Measurements from ENCODE around the gene TADA2B.
A peak's percentile ranks its signal among the peaks of the same experiment; 100 is the strongest.

The TADA2B gene

GRCh38 chr4:7016086-7016485 lies 27.1 kb upstream of the TADA2B start:
- peak overlapping the region; percentile 6; the same call in 1 of the 2 replicates for H3K27ac ChIP-seq
- ChIA-PET CTCF (no interaction called here), POLR2A (ENCODE audit: low non-redundant PET) (no interaction called here)
- TF ChIP-seq, protein P1, sequence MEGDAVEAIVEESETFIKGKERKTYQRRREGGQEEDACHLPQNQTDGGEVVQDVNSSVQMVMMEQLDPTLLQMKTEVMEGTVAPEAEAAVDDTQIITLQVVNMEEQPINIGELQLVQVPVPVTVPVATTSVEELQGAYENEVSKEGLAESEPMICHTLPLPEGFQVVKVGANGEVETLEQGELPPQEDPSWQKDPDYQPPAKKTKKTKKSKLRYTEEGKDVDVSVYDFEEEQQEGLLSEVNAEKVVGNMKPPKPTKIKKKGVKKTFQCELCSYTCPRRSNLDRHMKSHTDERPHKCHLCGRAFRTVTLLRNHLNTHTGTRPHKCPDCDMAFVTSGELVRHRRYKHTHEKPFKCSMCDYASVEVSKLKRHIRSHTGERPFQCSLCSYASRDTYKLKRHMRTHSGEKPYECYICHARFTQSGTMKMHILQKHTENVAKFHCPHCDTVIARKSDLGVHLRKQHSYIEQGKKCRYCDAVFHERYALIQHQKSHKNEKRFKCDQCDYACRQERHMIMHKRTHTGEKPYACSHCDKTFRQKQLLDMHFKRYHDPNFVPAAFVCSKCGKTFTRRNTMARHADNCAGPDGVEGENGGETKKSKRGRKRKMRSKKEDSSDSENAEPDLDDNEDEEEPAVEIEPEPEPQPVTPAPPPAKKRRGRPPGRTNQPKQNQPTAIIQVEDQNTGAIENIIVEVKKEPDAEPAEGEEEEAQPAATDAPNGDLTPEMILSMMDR (conservative IDR thresholded peaks at IDR 0.05; ENCODE audit: low read depth), result no peak
- no peak for DNase-seq (ENCODE audit: low spot score)

DNA sequence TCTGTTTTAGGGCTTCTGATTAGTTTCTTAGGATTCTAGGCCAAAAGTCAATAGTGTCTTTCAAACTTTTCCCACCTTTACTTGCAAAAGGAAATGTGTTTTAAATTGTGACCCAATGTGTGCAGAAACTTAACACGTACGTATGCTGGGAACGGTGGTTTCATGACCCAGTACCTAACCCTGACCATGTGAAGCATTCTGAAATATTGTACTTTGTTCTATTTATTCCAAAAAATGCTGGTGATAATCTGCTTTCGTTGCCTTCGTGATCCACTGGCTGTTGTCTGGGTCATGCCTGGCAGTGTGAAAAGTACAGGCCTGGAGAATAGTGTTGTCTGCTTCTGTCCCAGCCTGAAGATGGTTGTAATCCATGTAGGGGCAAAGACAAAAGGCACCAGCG lies 26.7 kb upstream of the TADA2B start:
- DNase-seq (ENCODE audit: low spot score), result no peak
- peak overlapping the region; percentile 6; the same call in 1 of the 2 replicates for H3K27ac ChIP-seq
- TF ChIP-seq, protein P1 (conservative IDR thresholded peaks at IDR 0.05; ENCODE audit: low read depth), result no peak
- ChIA-PET POLR2A (ENCODE audit: low non-redundant PET) (no interaction called here), CTCF (no interaction called here)

DNA sequence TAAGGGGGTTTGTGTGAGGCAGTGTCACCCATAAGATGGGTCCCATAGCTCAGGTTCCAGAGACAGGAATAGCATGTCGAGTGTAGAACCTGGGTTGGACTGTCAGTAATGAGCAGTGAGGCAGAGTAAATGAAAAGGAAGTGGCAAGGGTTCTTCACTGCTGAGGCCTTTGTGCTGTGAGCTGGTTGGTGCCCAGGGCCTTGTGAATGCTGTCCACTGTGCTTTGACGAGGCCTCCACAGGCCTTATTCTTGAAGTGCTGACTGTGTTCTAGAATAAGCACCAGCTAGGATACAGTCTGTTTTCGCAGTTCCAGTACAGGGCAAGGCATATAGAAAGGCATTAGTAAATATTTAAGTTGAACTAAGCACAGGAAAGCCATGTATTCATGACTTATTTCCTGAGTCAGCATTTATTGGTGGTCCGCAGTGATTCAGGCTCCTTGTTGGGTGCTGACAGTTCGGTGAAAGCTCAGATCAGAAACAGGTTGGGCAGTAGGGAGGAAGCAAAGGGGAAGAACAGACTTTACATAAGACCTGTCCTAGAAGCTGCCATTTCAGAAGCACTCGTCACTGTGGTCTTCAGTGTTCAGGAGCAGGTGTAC lies 25.6 kb upstream of the TADA2B start:
- TF ChIP-seq, protein P1 (conservative IDR thresholded peaks at IDR 0.05; ENCODE audit: low read depth), result no peak
- DNase-seq (ENCODE audit: low spot score), result no peak
- POLR2A ChIA-PET (ENCODE audit: low non-redundant PET), result interaction anchor here (0.5 kb wide), 1 partner anchor 49 kb away, joined by 5 read pairs; no protein-coding TSS in a partner anchor
- CTCF ChIA-PET, result no interaction called here
- H3K27ac ChIP-seq, result peak overlapping the region; percentile 24

GRCh38 chr4:7018281-7018680 lies 24.9 kb upstream of the TADA2B start:
- no peak for DNase-seq (ENCODE audit: low spot score)
- ChIA-PET POLR2A (ENCODE audit: low non-redundant PET) (no interaction called here), CTCF (no interaction called here)
- no peak overlapping the region for H3K27ac ChIP-seq
- TF ChIP-seq, protein P1 (conservative IDR thresholded peaks at IDR 0.05; ENCODE audit: low read depth), result no peak

DNA sequence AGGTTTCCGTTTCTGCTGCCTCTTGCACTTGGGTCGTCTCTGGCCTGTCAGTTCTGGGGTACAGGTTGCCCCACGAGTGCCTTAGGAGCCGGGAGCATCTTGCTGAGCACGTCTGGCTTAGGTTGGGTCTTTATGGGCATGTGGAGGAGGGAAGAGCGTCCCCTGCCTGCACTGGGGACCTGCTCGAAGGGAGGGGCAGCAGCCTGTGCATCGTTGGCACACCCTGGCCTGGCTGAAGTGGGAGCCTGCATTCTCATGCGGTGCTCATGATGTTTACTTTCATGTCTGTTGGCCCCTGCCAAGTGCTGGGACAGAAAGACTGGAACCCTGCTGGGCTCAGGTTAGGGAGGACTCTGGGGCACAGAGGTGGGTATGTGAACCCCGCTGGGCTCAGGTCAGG lies 23.8 kb upstream of the TADA2B start:
- POLR2A ChIA-PET (ENCODE audit: low non-redundant PET), result no interaction called here
- TF ChIP-seq, protein P1 (conservative IDR thresholded peaks at IDR 0.05; ENCODE audit: low read depth), result no peak
- DNase-seq (ENCODE audit: low spot score), result no peak
- peak overlapping the region; percentile 28 for H3K27ac ChIP-seq
- CTCF ChIA-PET, result no interaction called here

DNA sequence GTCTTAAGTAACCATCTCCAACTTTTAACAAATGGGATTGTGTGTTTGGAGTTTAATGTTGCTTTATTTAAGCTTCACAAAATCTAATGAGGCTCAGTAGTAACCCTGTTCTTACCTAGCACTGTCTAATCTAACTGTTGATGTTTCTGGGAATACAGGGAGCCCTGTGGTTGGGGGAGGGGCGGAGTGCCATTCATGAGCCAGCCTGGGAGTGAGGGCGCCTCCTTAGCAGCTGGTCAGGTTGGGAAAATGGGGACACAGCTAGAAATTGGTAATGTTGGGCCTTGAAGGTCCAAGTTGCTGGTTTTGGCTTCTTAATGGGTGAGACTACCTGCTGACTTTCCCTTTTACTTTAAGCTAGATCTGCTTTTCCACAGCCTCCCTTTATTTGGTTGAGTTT lies 22.9 kb upstream of the TADA2B start:
- H3K27ac ChIP-seq, result peak overlapping the region; percentile 92
- no peak for DNase-seq (ENCODE audit: low spot score)
- ChIA-PET POLR2A (ENCODE audit: low non-redundant PET) (no interaction called here), CTCF (interaction anchor here (0.7 kb wide), 1 partner anchor 46 kb away, joined by 3 read pairs; no protein-coding TSS in a partner anchor)
- TF ChIP-seq, protein P1 (conservative IDR thresholded peaks at IDR 0.05; ENCODE audit: low read depth), result no peak

Data from RWPE1 (cell line).